Activated T-cell treated with anti-CD3 and anti-CD28 coated beads, Interleukin-2, amount 50 U/mL, for 4 hours (primary cell): Measurements from ENCODE around the gene PTMS. TPM values are rescaled to one million over a fixed set of nuclear protein-coding genes. Genes with fewer than 3 reads are reported as not detected.

Experiments
- ATAC-seq, 2 donors: fragments of 200-7000 bp; cut with Tn5 transposase; one replicate each; pipeline ENCODE4 v1.10.0; 2021
- DNase-seq: peaks from one replicate; pipeline ENCODE4 v3.0.0-alpha.2; 2020
- H3K27me3 Mint-ChIP-seq: one replicate; pipeline ENCODE4 v1.8.0; 2021; ENCODE audit warnings: low read depth, mixed read lengths
- H3K36me3 Mint-ChIP-seq: one replicate; pipeline ENCODE4 v1.8.0; 2022; ENCODE audit warnings: mixed read lengths; ENCODE audit not compliant: insufficient read depth
- H3K4me1 Mint-ChIP-seq: one replicate; pipeline ENCODE4 v1.8.0; 2021; ENCODE audit warnings: low read depth, mixed read lengths
- H3K4me3 Mint-ChIP-seq: one replicate; pipeline ENCODE4 v1.8.0; 2021; ENCODE audit warnings: mild to moderate bottlenecking, moderate library complexity, mixed read lengths
- H3K9me3 Mint-ChIP-seq: one replicate; pipeline ENCODE4 v1.8.0; 2021; ENCODE audit warnings: mixed read lengths
- total RNA-seq, 3 donors: library from RNA; stranded (reverse); gene quantifications; one replicate each; pipeline ENCODE4 v1.2.1, GENCODE V29; 2021

The PTMS gene
- total RNA-seq, 3 donors from 2014 or later, result 26.3 to 32.6 (median 29.4) TPM

DNA sequence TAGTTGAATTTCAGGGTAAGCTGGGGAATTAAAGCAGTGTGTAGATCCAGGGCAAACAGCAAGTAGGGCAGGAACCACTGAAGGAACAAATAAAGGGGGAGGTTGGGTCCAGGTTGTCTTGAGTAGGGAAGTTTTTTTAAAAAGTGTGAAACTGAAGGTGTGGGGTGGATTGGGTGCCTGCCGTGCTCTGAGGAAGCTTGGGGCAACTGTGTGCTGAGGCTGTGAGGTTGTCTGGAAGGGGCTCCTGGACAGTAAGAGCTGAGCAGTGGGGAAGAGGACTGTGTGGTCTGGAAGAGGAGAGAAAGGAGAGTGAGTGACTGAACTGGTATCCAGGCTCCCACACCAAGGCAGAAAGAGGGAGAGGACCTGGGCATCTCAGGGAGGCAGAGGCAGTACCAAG lies 44.6 kb downstream of the PTMS start:
- no peaks in the 10 kb centered on the region for H3K27me3 Mint-ChIP-seq
- DNase-seq, result no peak
- no peak overlapping the region for H3K4me3 Mint-ChIP-seq
- peaks cover 10% of the 10 kb centered on the region for H3K36me3 Mint-ChIP-seq
- H3K9me3 Mint-ChIP-seq, result no peaks in the 10 kb centered on the region
- H3K4me1 Mint-ChIP-seq, result peaks cover 9% of the 10 kb centered on the region
- ATAC-seq, result no peak

DNA sequence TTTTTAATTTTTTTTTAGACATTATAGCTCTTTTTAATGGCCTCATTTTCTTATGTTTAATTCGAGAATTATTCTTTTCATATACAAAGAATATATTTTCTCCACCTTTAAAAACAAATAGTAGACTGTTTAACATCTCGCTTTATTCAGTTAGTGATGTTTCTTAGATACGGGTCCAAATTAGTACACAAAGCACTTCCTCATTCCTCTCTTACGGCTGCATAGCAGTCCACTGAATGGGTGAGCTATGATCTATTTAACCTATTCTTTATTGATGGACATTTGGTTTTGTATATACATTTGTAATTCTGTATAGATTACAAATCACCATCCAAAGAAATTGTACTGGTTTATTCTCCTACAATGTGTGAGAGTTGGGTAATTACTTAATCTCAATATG lies 47.2 kb downstream of the PTMS start:
- no peak overlapping the region for H3K4me3 Mint-ChIP-seq
- H3K4me1 Mint-ChIP-seq, result peaks cover 9% of the 10 kb centered on the region
- H3K36me3 Mint-ChIP-seq, result peaks cover 24% of the 10 kb centered on the region
- ATAC-seq (no peak), DNase-seq (no peak)
- no peaks in the 10 kb centered on the region for H3K9me3 Mint-ChIP-seq
- H3K27me3 Mint-ChIP-seq, result no peaks in the 10 kb centered on the region

- H3K36me3 Mint-ChIP-seq, result peaks cover 19% of the 10 kb centered on the region
These were observed 50.4 kb downstream of the PTMS start for GRCh38 chr12:6816598-6816997.

GRCh38 chr12:6817098-6817497 lies 50.9 kb downstream of the PTMS start:
- peaks cover 19% of the 10 kb centered on the region for H3K36me3 Mint-ChIP-seq
- no peaks in the 10 kb centered on the region for H3K9me3 Mint-ChIP-seq
- H3K4me3 Mint-ChIP-seq, result no peak overlapping the region
- H3K27me3 Mint-ChIP-seq, result peaks cover 3% of the 10 kb centered on the region
- H3K4me1 Mint-ChIP-seq, result peaks cover 13% of the 10 kb centered on the region
- DNase-seq, result no peak
- no peak for ATAC-seq

More at GRCh38 chr12:6816598-6816997, 50.4 kb downstream of the PTMS start:
- DNase-seq (no peak), ATAC-seq (no peak)
- no peak overlapping the region for H3K4me3 Mint-ChIP-seq
- no peaks in the 10 kb centered on the region for H3K27me3 Mint-ChIP-seq
- peaks cover 10% of the 10 kb centered on the region for H3K4me1 Mint-ChIP-seq
- H3K9me3 Mint-ChIP-seq, result no peaks in the 10 kb centered on the region

DNA sequence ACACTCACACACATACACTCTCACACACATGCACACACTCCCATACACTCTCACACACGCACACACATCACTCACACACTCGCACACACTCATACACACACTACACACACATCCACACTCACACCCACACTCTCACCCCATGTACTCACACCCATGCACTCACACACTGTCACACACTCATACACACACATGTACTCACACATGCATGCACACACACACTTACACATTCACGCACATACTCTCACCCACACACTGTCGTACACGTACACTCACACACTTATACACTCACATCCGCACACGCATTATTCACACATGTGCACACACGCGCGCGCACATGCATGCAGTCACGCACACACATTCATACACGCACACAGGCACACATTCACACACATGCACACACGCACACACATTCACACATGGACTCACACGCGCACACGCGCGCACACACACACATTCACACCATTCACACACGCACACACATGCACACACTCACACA lies 51.5 kb downstream of the PTMS start:
- peaks cover 19% of the 10 kb centered on the region for H3K36me3 Mint-ChIP-seq
- H3K4me3 Mint-ChIP-seq, result no peak overlapping the region
- H3K9me3 Mint-ChIP-seq, result no peaks in the 10 kb centered on the region
- no peak for ATAC-seq
- peaks cover 14% of the 10 kb centered on the region for H3K4me1 Mint-ChIP-seq
- no peak for DNase-seq
- peaks cover 4% of the 10 kb centered on the region for H3K27me3 Mint-ChIP-seq

- H3K27me3 Mint-ChIP-seq, result peaks cover 9% of the 10 kb centered on the region
- ATAC-seq (no peak), DNase-seq (no peak)
- peaks cover 19% of the 10 kb centered on the region for H3K36me3 Mint-ChIP-seq
- peaks cover 14% of the 10 kb centered on the region for H3K4me1 Mint-ChIP-seq
- no peak overlapping the region for H3K4me3 Mint-ChIP-seq
- no peaks in the 10 kb centered on the region for H3K9me3 Mint-ChIP-seq
These were observed 52.1 kb downstream of the PTMS start for GRCh38 chr12:6818222-6818621.

GRCh38 chr12:6818645-6819044 lies 52.5 kb downstream of the PTMS start:
- Mint-ChIP-seq H3K27me3 (peaks cover 10% of the 10 kb centered on the region), H3K4me3 (no peak overlapping the region), H3K36me3 (peaks cover 19% of the 10 kb centered on the region), H3K4me1 (peaks cover 14% of the 10 kb centered on the region), H3K9me3 (no peaks in the 10 kb centered on the region)
- ATAC-seq (no peak), DNase-seq (no peak)

DNA sequence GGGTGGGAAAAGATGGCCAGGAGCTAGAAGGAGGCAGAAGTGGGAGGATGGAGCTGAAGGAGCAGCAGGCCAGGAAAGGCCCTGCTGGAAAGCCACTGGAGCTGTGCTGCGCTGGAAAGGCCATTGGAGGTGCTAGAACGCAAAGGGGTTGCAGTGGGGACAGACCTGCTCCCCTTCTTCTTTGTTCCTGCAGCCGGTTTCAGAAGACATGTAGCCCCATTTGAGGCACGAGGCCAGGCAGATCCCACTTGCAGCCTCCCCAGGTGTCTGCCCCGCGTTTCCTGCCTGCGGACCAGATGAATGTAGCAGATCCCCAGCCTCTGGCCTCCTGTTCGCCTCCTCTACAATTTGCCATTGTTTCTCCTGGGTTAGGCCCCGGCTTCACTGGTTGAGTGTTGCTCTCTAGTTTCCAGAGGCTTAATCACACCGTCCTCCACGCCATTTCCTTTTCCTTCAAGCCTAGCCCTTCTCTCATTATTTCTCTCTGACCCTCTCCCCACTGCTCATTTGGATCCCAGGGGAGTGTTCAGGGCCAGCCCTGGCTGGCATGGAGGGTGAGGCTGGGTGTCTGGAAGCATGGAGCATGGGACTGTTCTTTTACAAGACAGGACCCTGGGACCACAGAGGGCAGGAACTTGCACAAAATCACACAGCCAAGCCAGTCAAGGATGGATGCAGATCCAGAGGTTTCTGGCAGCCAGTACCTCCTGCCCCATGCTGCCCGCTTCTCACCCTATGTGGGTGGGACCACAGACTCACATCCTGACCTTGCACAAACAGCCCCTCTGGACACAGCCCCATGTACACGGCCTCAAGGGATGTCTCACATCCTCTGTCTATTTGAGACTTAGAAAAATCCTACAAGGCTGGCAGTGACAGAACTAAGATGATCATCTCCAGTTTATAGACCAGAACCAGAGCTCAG lies 53.2 kb downstream of the PTMS start:
- Mint-ChIP-seq H3K4me3 (no peak overlapping the region), H3K4me1 (peaks cover 14% of the 10 kb centered on the region), H3K36me3 (peaks cover 17% of the 10 kb centered on the region), H3K27me3 (peaks cover 13% of the 10 kb centered on the region), H3K9me3 (no peaks in the 10 kb centered on the region)
- ATAC-seq (no peak), DNase-seq (no peak)

- H3K4me1 Mint-ChIP-seq, result peaks cover 14% of the 10 kb centered on the region
- peaks cover 19% of the 10 kb centered on the region for H3K27me3 Mint-ChIP-seq
- no peaks in the 10 kb centered on the region for H3K9me3 Mint-ChIP-seq
- ATAC-seq (no peak), DNase-seq (no peak)
- H3K4me3 Mint-ChIP-seq, result no peak overlapping the region
- H3K36me3 Mint-ChIP-seq, result peaks cover 17% of the 10 kb centered on the region
These were observed 54.0 kb downstream of the PTMS start for GRCh38 chr12:6820166-6820565.

Other genes with a start within 250 kb of the PTMS start
- 1,000 to 10,000 TPM; 4,635 to 5,387 (median 5,019) TPM for gene GAPDH, start 231.8 kb upstream of the PTMS start, total RNA-seq
- gene IFFO1, start 210.3 kb upstream of the PTMS start, total RNA-seq, result 10 to 100 TPM in 1 of 3 donors, 1 to 10 TPM in 2; 8.5 to 10.2 (median 9.8) TPM
- gene NOP2, start 198.1 kb upstream of the PTMS start, total RNA-seq, result 100 to 1,000 TPM; 267 to 300 (median 270) TPM
- 100 to 1,000 TPM; 311 to 336 (median 332) TPM for gene CHD4, start 159.0 kb upstream of the PTMS start, total RNA-seq
- gene LPAR5, start 130.4 kb upstream of the PTMS start, total RNA-seq, result 1 to 10 TPM; 3.8 to 5.5 (median 5.1) TPM
- 1 to 10 TPM in 1 of 3 donors, under 1 TPM in 2; 0.65 to 1.3 (median 0.71) TPM for gene ACRBP, start 118.9 kb upstream of the PTMS start, total RNA-seq
- 1 to 10 TPM; 5.9 to 7.5 (median 6.9) TPM for gene ING4, start 103.2 kb upstream of the PTMS start, total RNA-seq
- 10 to 100 TPM; 59.7 to 70.2 (median 63.3) TPM for gene ZNF384, start 77.0 kb upstream of the PTMS start, total RNA-seq
- gene PIANP, start 65.5 kb upstream of the PTMS start, total RNA-seq, result under 1 TPM; 0.20 to 0.57 (median 0.40) TPM
- gene COPS7A, start 42.3 kb upstream of the PTMS start, total RNA-seq, result 10 to 100 TPM; 46.5 to 54.4 (median 48.1) TPM
- 100 to 1,000 TPM; 185 to 199 (median 189) TPM for gene MLF2, start 13.2 kb upstream of the PTMS start, total RNA-seq
- 100 to 1,000 TPM in 1 of 3 donors, 10 to 100 TPM in 2; 71.1 to 125 (median 86.4) TPM for gene LAG3, start 6.2 kb downstream of the PTMS start, total RNA-seq
- 10 to 100 TPM; 42.0 to 76.9 (median 51.4) TPM for gene CD4, start 23.2 kb downstream of the PTMS start, total RNA-seq
- under 1 TPM in 2 of 3 donors, not detected in 1; 0.08 to 0.38 TPM for gene GPR162, start 55.5 kb downstream of the PTMS start, total RNA-seq
- gene P3H3, start 62.0 kb downstream of the PTMS start, total RNA-seq, result under 1 TPM; 0.63 to 0.98 (median 0.83) TPM
- gene GNB3, start 74.6 kb downstream of the PTMS start, total RNA-seq, result under 1 TPM; 0.13 to 0.90 (median 0.38) TPM
- gene CDCA3, start 84.9 kb downstream of the PTMS start, total RNA-seq, result 1 to 10 TPM; 1.7 to 4.0 (median 3.1) TPM
- gene USP5, start 85.8 kb downstream of the PTMS start, total RNA-seq, result 100 to 1,000 TPM; 169 to 192 (median 176) TPM
- 1,000 to 10,000 TPM; 1,135 to 1,217 (median 1,169) TPM for gene TPI1, start 101.2 kb downstream of the PTMS start, total RNA-seq
- gene SPSB2, start 106.9 kb downstream of the PTMS start, total RNA-seq, result 1 to 10 TPM; 5.6 to 8.5 (median 6.7) TPM
- 1 to 10 TPM; 2.1 to 3.0 (median 3.0) TPM for gene LRRC23, start 138.5 kb downstream of the PTMS start, total RNA-seq
- gene ENO2, start 148.2 kb downstream of the PTMS start, total RNA-seq, result 10 to 100 TPM; 83.5 to 97.4 (median 85.2) TPM
- 10 to 100 TPM; 65.8 to 73.9 (median 70.7) TPM for gene ATN1, start 161.6 kb downstream of the PTMS start, total RNA-seq
- not detected for gene RNU7-1, start 177.5 kb downstream of the PTMS start, total RNA-seq
- 100 to 1,000 TPM; 180 to 190 (median 184) TPM for gene C12orf57, start 177.7 kb downstream of the PTMS start, total RNA-seq
- gene PTPN6, start 185.0 kb downstream of the PTMS start, total RNA-seq, result 100 to 1,000 TPM; 309 to 404 (median 401) TPM
- 100 to 1,000 TPM; 619 to 718 (median 635) TPM for gene PHB2, start 204.3 kb downstream of the PTMS start, total RNA-seq
- 100 to 1,000 TPM; 215 to 254 (median 223) TPM for gene EMG1, start 204.6 kb downstream of the PTMS start, total RNA-seq